A673 (cell line): ENCODE data around the gene ZNF136. TPM values are rescaled to one million over a fixed set of nuclear protein-coding genes. Genes with fewer than 3 reads are reported as not detected.

Source experiments
- BruUV-seq: library from RNA; stranded (reverse); fragments of 400-500 nt; replicated peaks from 2 replicates; lab custom pipeline; 2021; lab: Mats Ljungman, UMichigan
- CTCF ChIA-PET: fragments of 300-600 bp; sonication (Branson Sonifier 250); formaldehyde crosslinking; loops from one replicate; lab custom pipeline; 2022; ENCODE audit warnings: antibody characterized with exemption; lab: Charles Lee
- POLR2A ChIA-PET: fragments of 300-600 bp; sonication (Branson Sonifier 250); formaldehyde crosslinking; loops from one replicate; lab custom pipeline; 2022; ENCODE audit warnings: antibody characterized with exemption; ENCODE audit not compliant: low non-redundant PET; lab: Charles Lee
- DNase-seq: peaks from one replicate; pipeline ENCODE4 v3.0.0-alpha.2; 2015; ENCODE audit warnings: low spot score
- H3K27ac ChIP-seq: fragments of 200-600 bp; sonication (generic); 2 replicates; pipeline ENCODE4 v1.5.1; 2016; ENCODE audit warnings: mixed run types, low read depth, mild to moderate bottlenecking, mixed read lengths, antibody characterized with exemption, low read length; ENCODE audit not compliant: poor library complexity, severe bottlenecking
- H3K27me3 ChIP-seq: fragments of 200-600 bp; sonication (generic); replicated peaks from 2 replicates; pipeline ENCODE4 v1.6.1; 2017; ENCODE audit warnings: mixed run types, low read depth, mild to moderate bottlenecking, mixed read lengths, antibody characterized with exemption, low read length; ENCODE audit not compliant: insufficient read depth, poor library complexity
- H3K36me3 ChIP-seq: fragments of 200-600 bp; sonication (generic); 2 replicates; pipeline ENCODE4 v1.6.1; 2016; ENCODE audit warnings: mixed run types, mild to moderate bottlenecking, mixed read lengths, antibody characterized with exemption, low read length; ENCODE audit not compliant: insufficient read depth, poor library complexity, severe bottlenecking
- H3K4me1 ChIP-seq: fragments of 200-600 bp; sonication (generic); 2 replicates; pipeline ENCODE4 v1.6.1; 2017; ENCODE audit warnings: mixed run types, mild to moderate bottlenecking, mixed read lengths, antibody characterized with exemption, low read length; ENCODE audit not compliant: insufficient read depth, poor library complexity, severe bottlenecking
- H3K4me3 ChIP-seq: fragments of 200-600 bp; sonication (generic); 2 replicates; pipeline ENCODE4 v1.5.1; 2016; ENCODE audit warnings: low read depth, mixed run types, mild to moderate bottlenecking, mixed read lengths, low read length; ENCODE audit not compliant: poor library complexity, severe bottlenecking
- H3K9me3 ChIP-seq: fragments of 200-600 bp; sonication (generic); 2 replicates; pipeline ENCODE4 v1.6.1; 2016; ENCODE audit warnings: mixed run types, low read depth, mild to moderate bottlenecking, mixed read lengths, antibody characterized with exemption, low read length; ENCODE audit not compliant: poor library complexity, severe bottlenecking
- EZH2 ChIP-seq: fragments of 200-600 bp; sonication (generic); IDR thresholded peaks from 2 replicates; pipeline ENCODE4 v1.6.1; 2017; ENCODE audit warnings: borderline replicate concordance, low read depth, mild to moderate bottlenecking, mixed read lengths, antibody characterized with exemption, low read length; ENCODE audit not compliant: poor library complexity, severe bottlenecking
- intact Hi-C: fragments of 100-400 bp; cut with micrococcal nuclease; formaldehyde crosslinking; loops from one replicate; pipeline ENCODE4 v1.10.0; 2022; ENCODE audit not compliant: unreplicated experiment
- total RNA-seq: library from RNA; stranded (reverse); gene quantifications from 2 replicates; pipeline ENCODE4 v1.2.3, GENCODE V29; 2021
- TF ChIP-seq, protein P1 (sequence below): fragments of 300-800, 200-600 bp; sonication (generic); conservative IDR thresholded peaks from 2 replicates; pipeline ENCODE4 v1.5.1; 2017; ENCODE audit warnings: low read depth, mild to moderate bottlenecking, antibody characterized with exemption, low read length, moderate library complexity, mixed read lengths

Gene ZNF136
- total RNA-seq, 1 experiment from 2014 or later = 12.2 TPM

DNA sequence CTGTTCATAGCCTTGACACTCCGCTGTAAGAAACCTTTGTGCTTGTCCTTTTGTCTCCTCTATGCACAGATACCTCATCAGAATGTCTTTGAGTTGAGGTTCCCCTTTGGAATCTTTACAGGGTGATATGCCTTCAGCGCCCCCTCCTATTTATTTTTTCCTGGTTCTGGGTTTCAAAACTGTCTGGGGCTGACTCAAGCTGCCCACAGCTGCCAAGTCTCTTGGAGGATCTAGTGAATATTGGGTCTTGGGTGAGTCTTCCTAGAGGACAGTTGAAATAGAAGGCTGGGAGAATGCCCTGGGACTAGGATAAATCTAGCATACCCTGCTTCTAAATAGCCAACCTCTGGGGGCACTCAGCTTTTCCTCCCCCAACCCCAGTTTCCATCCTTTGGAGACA is 930 bp downstream of the ZNF136 start:
- TF ChIP-seq EZH2 = no peak
- TF ChIP-seq, protein P1, sequence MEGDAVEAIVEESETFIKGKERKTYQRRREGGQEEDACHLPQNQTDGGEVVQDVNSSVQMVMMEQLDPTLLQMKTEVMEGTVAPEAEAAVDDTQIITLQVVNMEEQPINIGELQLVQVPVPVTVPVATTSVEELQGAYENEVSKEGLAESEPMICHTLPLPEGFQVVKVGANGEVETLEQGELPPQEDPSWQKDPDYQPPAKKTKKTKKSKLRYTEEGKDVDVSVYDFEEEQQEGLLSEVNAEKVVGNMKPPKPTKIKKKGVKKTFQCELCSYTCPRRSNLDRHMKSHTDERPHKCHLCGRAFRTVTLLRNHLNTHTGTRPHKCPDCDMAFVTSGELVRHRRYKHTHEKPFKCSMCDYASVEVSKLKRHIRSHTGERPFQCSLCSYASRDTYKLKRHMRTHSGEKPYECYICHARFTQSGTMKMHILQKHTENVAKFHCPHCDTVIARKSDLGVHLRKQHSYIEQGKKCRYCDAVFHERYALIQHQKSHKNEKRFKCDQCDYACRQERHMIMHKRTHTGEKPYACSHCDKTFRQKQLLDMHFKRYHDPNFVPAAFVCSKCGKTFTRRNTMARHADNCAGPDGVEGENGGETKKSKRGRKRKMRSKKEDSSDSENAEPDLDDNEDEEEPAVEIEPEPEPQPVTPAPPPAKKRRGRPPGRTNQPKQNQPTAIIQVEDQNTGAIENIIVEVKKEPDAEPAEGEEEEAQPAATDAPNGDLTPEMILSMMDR = no peak
- ChIA-PET CTCF (no interaction called here), POLR2A (interaction anchor here (0.6 kb wide), 1 partner anchor 11 kb away, joined by 9 read pairs; no protein-coding TSS in a partner anchor)
- Histone ChIP-seq H3K4me1 (no peaks in the 10 kb centered on the region), H3K9me3 (no peaks in the 10 kb centered on the region), H3K36me3 (no peaks in the 10 kb centered on the region), H3K27ac (peak overlapping the region; percentile 90), H3K27me3 (no peaks in the 10 kb centered on the region), H3K4me3 (peak overlapping the region; percentile 79)
- intact Hi-C loops = no loop called here
- no peak for DNase-seq
- BruUV-seq = TSS peak; percentile 37

DNA sequence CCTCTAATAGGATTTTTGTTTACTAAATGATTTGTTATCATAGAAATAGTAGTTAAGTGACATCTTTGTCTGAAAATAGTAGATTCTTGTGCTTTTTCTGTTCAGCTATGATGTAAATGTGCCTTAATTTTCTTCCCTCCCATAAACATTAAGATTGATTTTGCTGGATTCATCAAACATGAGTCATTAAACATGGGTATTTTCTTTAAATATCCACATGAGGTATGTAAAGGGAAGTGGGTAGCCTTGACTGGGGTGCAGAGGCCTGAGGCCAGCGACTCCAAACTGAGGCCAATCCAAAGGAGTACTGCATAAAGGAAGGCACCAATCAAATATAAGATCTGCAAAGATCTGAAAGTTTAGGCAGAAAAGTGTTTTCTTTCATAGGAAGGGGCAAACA is 3.7 kb downstream of the ZNF136 start:
- no peak for TF ChIP-seq EZH2
- TF ChIP-seq, protein P1 = no peak
- DNase-seq = no peak

DNA sequence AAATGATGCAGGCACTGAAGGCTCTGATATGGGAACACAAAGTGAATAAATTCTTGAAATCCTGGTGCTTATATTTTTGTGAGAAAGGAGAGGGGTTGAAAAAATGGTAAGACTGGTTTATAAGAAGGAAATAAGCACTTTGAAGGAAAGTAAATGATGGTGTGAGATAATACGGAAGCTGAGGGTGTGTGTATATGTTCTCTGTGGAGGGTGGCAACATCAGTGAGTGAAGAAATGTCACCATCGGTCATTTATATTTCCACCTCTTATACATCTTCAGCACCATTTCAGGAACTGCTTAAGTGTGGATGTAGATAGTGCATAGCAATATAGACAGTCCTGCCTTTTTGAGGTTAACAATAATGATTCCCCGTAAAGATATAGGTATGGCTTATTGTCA is 17.5 kb downstream of the ZNF136 start:
- POLR2A ChIA-PET = no interaction called here
- no peaks in the 10 kb centered on the region for H3K4me1 ChIP-seq
- no peak overlapping the region for H3K4me3 ChIP-seq
- no peak overlapping the region for H3K27ac ChIP-seq
- BruUV-seq = no TSS peak
- peaks cover 29% of the 10 kb centered on the region for H3K9me3 ChIP-seq
- CTCF ChIA-PET = no interaction called here
- DNase-seq = no peak
- TF ChIP-seq, protein P1 = no peak
- TF ChIP-seq EZH2 = no peak
- intact Hi-C loops = no loop called here
- H3K36me3 ChIP-seq = no peaks in the 10 kb centered on the region
- H3K27me3 ChIP-seq = no peaks in the 10 kb centered on the region

More for the DNA sequence above, 3.7 kb downstream of the ZNF136 start:
- no peaks in the 10 kb centered on the region for H3K4me1 ChIP-seq
- no peak overlapping the region for H3K27ac ChIP-seq
- POLR2A ChIA-PET = no interaction called here
- H3K9me3 ChIP-seq = no peaks in the 10 kb centered on the region
- no peak overlapping the region for H3K4me3 ChIP-seq
- no peaks in the 10 kb centered on the region for H3K27me3 ChIP-seq
- intact Hi-C loops = no loop called here
- no peaks in the 10 kb centered on the region for H3K36me3 ChIP-seq
- CTCF ChIA-PET = no interaction called here
- no TSS peak for BruUV-seq
